OCI-M2 (cell line): ENCODE results near the gene SSH2.

Source experiments
- DNase-seq: peaks from one replicate; lab custom pipeline; 2025; ENCODE audit not compliant: unreplicated experiment; lab: John Stamatoyannopoulos, UW

Gene SSH2

GRCh38 chr17:29594519-29595090 is 335.4 kb downstream of the SSH2 start:
- no peak for DNase-seq

GRCh38 chr17:29593591-29594518 is 336.2 kb downstream of the SSH2 start:
- no peak for DNase-seq

GRCh38 chr17:29592850-29593551 is 337.0 kb downstream of the SSH2 start, which contains the start of gene ANKRD13B:
Gene ANKRD13B (plus strand): TSS chr17:29593132. CDS start chr17:29593622, 490 bp downstream.
- no peak for DNase-seq

- DNase-seq, result no peak
Observed at GRCh38 chr17:29591737-29592608, 338.1 kb downstream of the SSH2 start.

- DNase-seq, result peak; percentile 54
Observed at GRCh38 chr17:29591146-29591736, 338.8 kb downstream of the SSH2 start.

GRCh38 chr17:29590411-29591145 is 339.4 kb downstream of the SSH2 start:
- DNase-seq, result no peak

- DNase-seq, result no peak
Observed at GRCh38 chr17:29589524-29590410, 340.3 kb downstream of the SSH2 start, which contains the start of gene GIT1. Gene GIT1 (minus strand): TSS chr17:29589648. CDS start chr17:29589378, 270 bp downstream.

GRCh38 chr17:29588562-29589411 is 341.2 kb downstream of the SSH2 start:
- DNase-seq, result no peak

- DNase-seq, result no peak
Observed at GRCh38 chr17:29588017-29588561, 341.9 kb downstream of the SSH2 start.

- no peak for DNase-seq
Observed at GRCh38 chr17:29587591-29587990, 342.4 kb downstream of the SSH2 start.

- DNase-seq, result no peak
Observed at GRCh38 chr17:29586676-29587469, 343.2 kb downstream of the SSH2 start.

- DNase-seq, result no peak
Observed at GRCh38 chr17:29585080-29585751, 344.8 kb downstream of the SSH2 start.

GRCh38 chr17:29584452-29585079 is 345.5 kb downstream of the SSH2 start:
- no peak for DNase-seq

- DNase-seq, result no peak
Observed at GRCh38 chr17:29583324-29584248, 346.4 kb downstream of the SSH2 start.
